Parathyroid adenoma (tissue), 2 donors: ENCODE data around the gene KCNK4.

ENCODE experiments used
- H2AFZ ChIP-seq: fragments of 300-600 bp; sonication (generic); one replicate; pipeline ENCODE4 v1.7.0; 2017; ENCODE audit warnings: antibody characterized with exemption, mild to moderate bottlenecking
- H3K27ac ChIP-seq: fragments of 300-600 bp; sonication (generic); one replicate; pipeline ENCODE4 v1.7.0; 2017
- H3K27me3 ChIP-seq: fragments of 300-600 bp; sonication (generic); one replicate; pipeline ENCODE4 v1.7.0; 2017; ENCODE audit warnings: low read length; ENCODE audit not compliant: control insufficient read depth, insufficient read depth
- H3K36me3 ChIP-seq: fragments of 300-600 bp; sonication (generic); one replicate; pipeline ENCODE4 v1.7.0; 2017; ENCODE audit warnings: low read length; ENCODE audit not compliant: control insufficient read depth, insufficient read depth
- H3K4me1 ChIP-seq: fragments of 300-600 bp; sonication (generic); one replicate; pipeline ENCODE4 v1.7.0; 2017; ENCODE audit warnings: control low read depth
- H3K4me2 ChIP-seq: fragments of 300-600 bp; sonication (generic); one replicate; pipeline ENCODE4 v1.7.0; 2017; ENCODE audit warnings: low read length
- H3K4me3 ChIP-seq: fragments of 300-600 bp; sonication (generic); one replicate; pipeline ENCODE4 v1.7.0; 2017; ENCODE audit warnings: low read depth, low read length
- H3K79me2 ChIP-seq: fragments of 300-600 bp; sonication (generic); one replicate; pipeline ENCODE4 v1.7.0; 2017; ENCODE audit warnings: control low read depth
- H3K9ac ChIP-seq: fragments of 300-600 bp; sonication (generic); one replicate; pipeline ENCODE4 v1.7.0; 2017; ENCODE audit warnings: mild to moderate bottlenecking
- H3K9me3 ChIP-seq: fragments of 300-600 bp; sonication (generic); one replicate; pipeline ENCODE4 v1.7.0; 2017; ENCODE audit warnings: low read length; ENCODE audit not compliant: control insufficient read depth
- CTCF ChIP-seq: fragments of 300-600 bp; sonication (generic); IDR thresholded peaks from one replicate; pipeline ENCODE4 v1.7.0; 2017; ENCODE audit warnings: antibody characterized with exemption, mild to moderate bottlenecking
- donor health status: primary hyperparathyroidism.

KCNK4 gene

GRCh38 chr11:64290352-64291261 lies 495 bp upstream of the KCNK4 start:
- no peak for TF ChIP-seq CTCF
- H3K27me3 ChIP-seq: no peaks in the 10 kb centered on the region
- no peak overlapping the region for H3K9ac ChIP-seq
- peaks cover 2% of the 10 kb centered on the region for H3K4me1 ChIP-seq
- H2AFZ ChIP-seq: no peak overlapping the region
- H3K27ac ChIP-seq: no peak overlapping the region
- H3K36me3 ChIP-seq: no peaks in the 10 kb centered on the region
- no peak overlapping the region for H3K4me3 ChIP-seq
- no peaks in the 10 kb centered on the region for H3K79me2 ChIP-seq
- no peak overlapping the region for H3K4me2 ChIP-seq
- H3K9me3 ChIP-seq: no peaks in the 10 kb centered on the region

- H3K4me2 ChIP-seq: no peak overlapping the region
- no peaks in the 10 kb centered on the region for H3K79me2 ChIP-seq
- H2AFZ ChIP-seq: no peak overlapping the region
- H3K36me3 ChIP-seq: no peaks in the 10 kb centered on the region
- TF ChIP-seq CTCF: no peak
- H3K4me3 ChIP-seq: no peak overlapping the region
- no peak overlapping the region for H3K27ac ChIP-seq
- H3K9ac ChIP-seq: no peak overlapping the region
- H3K4me1 ChIP-seq: no peaks in the 10 kb centered on the region
- H3K27me3 ChIP-seq: no peaks in the 10 kb centered on the region
- no peaks in the 10 kb centered on the region for H3K9me3 ChIP-seq
Measured at GRCh38 chr11:64291752-64292459, 804 bp downstream of the KCNK4 start.

GRCh38 chr11:64292460-64293254 lies 1.6 kb downstream of the KCNK4 start:
- Histone ChIP-seq H3K9ac (no peak overlapping the region), H3K36me3 (no peaks in the 10 kb centered on the region), H3K4me2 (no peak overlapping the region), H3K4me1 (no peaks in the 10 kb centered on the region), H3K27me3 (no peaks in the 10 kb centered on the region), H2AFZ (no peak overlapping the region), H3K79me2 (no peaks in the 10 kb centered on the region), H3K4me3 (no peak overlapping the region), H3K9me3 (no peaks in the 10 kb centered on the region), H3K27ac (no peak overlapping the region)
- no peak for TF ChIP-seq CTCF

- H3K4me2 ChIP-seq: no peak overlapping the region
- no peak overlapping the region for H3K9ac ChIP-seq
- no peak overlapping the region for H3K4me3 ChIP-seq
- H3K9me3 ChIP-seq: no peaks in the 10 kb centered on the region
- no peak for TF ChIP-seq CTCF
- H3K27ac ChIP-seq: no peak overlapping the region
- H3K79me2 ChIP-seq: no peaks in the 10 kb centered on the region
- peaks cover under 1% of the 10 kb centered on the region for H3K4me1 ChIP-seq
- no peak overlapping the region for H2AFZ ChIP-seq
- no peaks in the 10 kb centered on the region for H3K27me3 ChIP-seq
- H3K36me3 ChIP-seq: no peaks in the 10 kb centered on the region
Measured at GRCh38 chr11:64294774-64295173, 3.7 kb downstream of the KCNK4 start.
